HepG2 (cell line): ENCODE results near the gene UBR1. TPM values are rescaled to one million over a fixed set of nuclear protein-coding genes. Genes with fewer than 3 reads are reported as not detected.
A peak's percentile ranks its signal among the peaks of the same experiment; 100 is the strongest.

ENCODE experiments used
- ATF4 ChIP-seq, 2 experiments: fragments of 450-650 bp in 1 of 2; sonication (generic) in 1 of 2; formaldehyde crosslinking; IDR thresholded peaks; 2 replicates each; pipeline versions ENCODE4 v1.5.0 to v1.8.0; 2020 to 2022; ENCODE audit warnings: mild to moderate bottlenecking in 1 of 2, missing genetic modification reagents in 1 of 2
- ATF5 ChIP-seq: sonication (generic); formaldehyde crosslinking; IDR thresholded peaks from 2 replicates; pipeline ENCODE4 v1.4.0; 2020; ENCODE audit warnings: mild to moderate bottlenecking, low read depth, missing genetic modification reagents
- EHMT2 ChIP-seq: fragments of 200-600 bp; sonication (generic); IDR thresholded peaks from 2 replicates; pipeline ENCODE4 v1.7.0; 2017; ENCODE audit warnings: antibody characterized with exemption, low read depth, low read length, borderline replicate concordance
- GLMP ChIP-seq: sonication (generic); formaldehyde crosslinking; IDR thresholded peaks from 2 replicates; pipeline ENCODE4 v1.9.0; 2021; ENCODE audit warnings: missing genetic modification reagents, mild to moderate bottlenecking, borderline replicate concordance
- HNF1A ChIP-seq, 2 experiments: sonication (generic) in 1 of 2; formaldehyde crosslinking in 1 of 2; IDR thresholded peaks; 2 replicates each; pipeline versions ENCODE4 v1.4.0 to v1.6.1; 2016 to 2020; ENCODE audit warnings: borderline replicate concordance in 1 of 2, low read depth in 1 of 2, mild to moderate bottlenecking in 1 of 2, missing genetic modification reagents in 1 of 2
- MXD1 ChIP-seq: sonication (generic); formaldehyde crosslinking; IDR thresholded peaks from 2 replicates; pipeline ENCODE4 v1.4.0; 2020; ENCODE audit warnings: mild to moderate bottlenecking, missing genetic modification reagents
- NFE2L1 ChIP-seq: sonication (generic); formaldehyde crosslinking; IDR thresholded peaks from 2 replicates; pipeline ENCODE4 v1.4.0; 2020; ENCODE audit warnings: missing genetic modification reagents, mild to moderate bottlenecking, borderline replicate concordance
- PITX1 ChIP-seq: sonication (generic); formaldehyde crosslinking; IDR thresholded peaks from 2 replicates; pipeline ENCODE4 v1.5.1; 2020; ENCODE audit warnings: mild to moderate bottlenecking, missing genetic modification reagents
- PLSCR1 ChIP-seq: sonication (generic); formaldehyde crosslinking; IDR thresholded peaks from 2 replicates; pipeline ENCODE4 v1.5.0; 2020; ENCODE audit warnings: missing genetic modification reagents, mild to moderate bottlenecking, borderline replicate concordance
- TBL1XR1 ChIP-seq: fragments of 150-350 bp; IDR thresholded peaks from 2 replicates; pipeline ENCODE4 v1.6.1; 2014; ENCODE audit warnings: borderline replicate concordance, low read length; ENCODE audit not compliant: partially characterized antibody
- YEATS4 ChIP-seq: sonication (generic); formaldehyde crosslinking; IDR thresholded peaks from 2 replicates; pipeline ENCODE4 v1.4.0; 2020; ENCODE audit warnings: missing genetic modification reagents, borderline replicate concordance
- ZFP36L2 ChIP-seq: sonication (generic); formaldehyde crosslinking; IDR thresholded peaks from 2 replicates; pipeline ENCODE4 v1.4.0; 2020; ENCODE audit warnings: missing genetic modification reagents
- ZMAT3 ChIP-seq: sonication (generic); formaldehyde crosslinking; conservative IDR thresholded peaks from 2 replicates; pipeline ENCODE4 v1.7.0; 2021; ENCODE audit warnings: missing genetic modification reagents
- ZNF292 ChIP-seq: sonication (generic); formaldehyde crosslinking; IDR thresholded peaks from 2 replicates; pipeline ENCODE4 v1.8.1; 2022; ENCODE audit warnings: mild to moderate bottlenecking, low read depth, missing genetic modification reagents, borderline replicate concordance
- ZNF513 ChIP-seq: sonication (generic); formaldehyde crosslinking; conservative IDR thresholded peaks from 2 replicates; pipeline ENCODE4 v1.5.0; 2020; ENCODE audit warnings: missing genetic modification reagents
- ZNF841 ChIP-seq: sonication (generic); formaldehyde crosslinking; IDR thresholded peaks from 2 replicates; pipeline ENCODE4 v1.8.1; 2023; ENCODE audit warnings: missing genetic modification reagents, borderline replicate concordance
- polyA plus RNA-seq, 8 experiments: library from polyadenylated mRNA; depleted of rRNA in 3 of 8; stranded (reverse) in 7 of 8; unstranded in 1 of 8; fragments of >200 nt; fragmentation: Illumina TruSeq in 4 of 8; extraction: Trizol in 4 of 8; gene quantifications; 2 replicates each; pipeline versions ENCODE4 v1.2.1 to v1.2.3, GENCODE V29; 2011 to 2016; ENCODE audit warnings: low read depth in 4 of 8, missing spikeins in 1 of 8, mixed read lengths in 1 of 8; ENCODE audit not compliant: insufficient read depth in 1 of 8
- total RNA-seq, 5 experiments: library from RNA; depleted of rRNA; stranded (reverse); fragments of >200 nt; fragmentation: Illumina TruSeq; extraction: Trizol; gene quantifications; 2 replicates each; pipeline ENCODE4 v1.2.3, GENCODE V29; 2016; ENCODE audit warnings: low read depth in 1 of 5

The UBR1 gene
- total and polyA plus RNA-seq, 2 of the 13 experiments (the other 11 are each of a cell fraction or from before 2014, with no cell fraction given): 6.4 to 18.0 TPM

- TF ChIP-seq HNF1A (IDR thresholded peaks at IDR 0.05; ENCODE audit: low read depth): no peak; the same call in 1 of the 2 replicates
- peak; percentile 20; the same call in 1 of the 2 replicates for TF ChIP-seq HNF1A (CRISPR knock-in tag; IDR thresholded peaks at IDR 0.05; ENCODE audit: borderline replicate concordance)
- TF ChIP-seq EHMT2: no peak
- TF ChIP-seq TBL1XR1: no peak
- TF ChIP-seq PITX1 (CRISPR knock-in tag): 0 out of 2 replicates have a peak, but pooled peaks have one; percentile 27
- no peak for TF ChIP-seq PLSCR1 (CRISPR knock-in tag)
- TF ChIP-seq ZMAT3 (CRISPR knock-in tag): no peak; the same call in 1 of the 2 replicates
- TF ChIP-seq ZFP36L2: no peak
- no peak for TF ChIP-seq ZNF513 (CRISPR knock-in tag)
- peak; percentile 58; the same call in 1 of the 2 replicates for TF ChIP-seq ZNF292 (CRISPR knock-in tag)
- TF ChIP-seq YEATS4 (CRISPR knock-in tag): peak; percentile 86
- peak in 1 of 2 experiments; percentile 53; a peak in 1 of 4 replicates for TF ChIP-seq ATF4 (CRISPR knock-in tag; IDR thresholded peaks at IDR 0.05)
- TF ChIP-seq ATF5 (CRISPR knock-in tag): no peak
- TF ChIP-seq GLMP (CRISPR knock-in tag): no peak
- no peak for TF ChIP-seq ZNF841 (CRISPR knock-in tag)
- no peak for TF ChIP-seq NFE2L1 (CRISPR knock-in tag)
- TF ChIP-seq MXD1: no peak
Observed at GRCh38 chr15:42920519-42921341, 185.1 kb downstream of the UBR1 start, which contains the start of gene TTBK2 (continued).
